GM23248 (cell line): Measurements from ENCODE around the gene NOX4. TPM values are rescaled to one million over a fixed set of nuclear protein-coding genes. Genes with fewer than 3 reads are reported as not detected.
"Not testable (repeated sequence)": the region's sequence is repeated elsewhere in the genome, so short reads cannot be mapped to it uniquely, and the experiment has no call there.

Experiments used
- DNase-seq: peaks from one replicate; pipeline ENCODE4 v3.0.0-alpha.2; 2015
- H2AFZ ChIP-seq: fragments of 200-600 bp; sonication (generic); 2 replicates; pipeline ENCODE4 v1.6.1; 2016; ENCODE audit warnings: antibody characterized with exemption
- H3F3A ChIP-seq: fragments of 200-600 bp; sonication (generic); 2 replicates; pipeline ENCODE4 v1.6.1; 2016; ENCODE audit warnings: mild to moderate bottlenecking, antibody characterized with exemption, mixed run types; ENCODE audit not compliant: insufficient read depth
- H3K27ac ChIP-seq: fragments of 200-600 bp; sonication (generic); 2 replicates; pipeline ENCODE4 v1.5.1; 2016; ENCODE audit warnings: mild to moderate bottlenecking
- H3K27me3 ChIP-seq: fragments of 200-600 bp; sonication (generic); replicated peaks from 2 replicates; pipeline ENCODE4 v1.6.1; 2016; ENCODE audit warnings: mild to moderate bottlenecking; ENCODE audit not compliant: insufficient read depth
- H3K36me3 ChIP-seq: fragments of 200-600 bp; sonication (generic); 2 replicates; pipeline ENCODE4 v1.6.1; 2016; ENCODE audit warnings: low read depth, mild to moderate bottlenecking
- H3K4me1 ChIP-seq: fragments of 200-600 bp; sonication (generic); 2 replicates; pipeline ENCODE4 v1.6.1; 2016; ENCODE audit warnings: mild to moderate bottlenecking; ENCODE audit not compliant: insufficient read depth
- H3K4me2 ChIP-seq: fragments of 200-600 bp; sonication (generic); one replicate; pipeline ENCODE4 v1.6.1; 2016; ENCODE audit warnings: mild to moderate bottlenecking; ENCODE audit not compliant: unreplicated experiment
- H3K4me3 ChIP-seq: fragments of 200-600 bp; sonication (generic); 2 replicates; pipeline ENCODE4 v1.5.1; 2016; ENCODE audit warnings: mild to moderate bottlenecking
- H3K79me2 ChIP-seq: fragments of 200-600 bp; sonication (generic); 2 replicates; pipeline ENCODE4 v1.6.1; 2016; ENCODE audit warnings: mild to moderate bottlenecking; ENCODE audit not compliant: insufficient read depth
- H3K9ac ChIP-seq: fragments of 200-600 bp; sonication (generic); 2 replicates; pipeline ENCODE4 v1.6.1; 2016; ENCODE audit warnings: mild to moderate bottlenecking
- H3K9me2 ChIP-seq: fragments of 200-600 bp; sonication (generic); 2 replicates; pipeline ENCODE4 v1.6.1; 2016; ENCODE audit warnings: mixed run types, mild to moderate bottlenecking, moderate library complexity; ENCODE audit not compliant: insufficient read depth
- H3K9me3 ChIP-seq: fragments of 200-600 bp; sonication (generic); one replicate; pipeline ENCODE4 v1.6.1; 2017; ENCODE audit warnings: low read depth
- H4K20me1 ChIP-seq: fragments of 200-600 bp; sonication (generic); 2 replicates; pipeline ENCODE4 v1.6.0; 2016; ENCODE audit not compliant: insufficient read depth
- EZH2 ChIP-seq: fragments of 200-600 bp; sonication (generic); IDR thresholded peaks from 2 replicates; pipeline ENCODE4 v1.6.1; 2018; ENCODE audit warnings: antibody characterized with exemption, mild to moderate bottlenecking; ENCODE audit not compliant: insufficient read depth, poor library complexity, severe bottlenecking
- EZH2phosphoT487 ChIP-seq: fragments of 200-600 bp; sonication (generic); IDR thresholded peaks from 2 replicates; pipeline ENCODE4 v1.6.1; 2018; ENCODE audit warnings: antibody characterized with exemption, moderate library complexity, mild to moderate bottlenecking, low read depth; ENCODE audit not compliant: insufficient read depth
- WGBS, 2 experiments: methylation state at CpG; one replicate each; pipeline ENCODE4 v1.1.6; 2015 to 2017; ENCODE audit warnings: low lambda C conversion rate in 2 of 2, low coverage in 1 of 2; ENCODE audit errors: missing lambda C conversion rate in 2 of 2; 5-methylcytosine and 5-hydroxymethylcytosine counted together
- in situ Hi-C: fragments of 300-500 bp; cut with MboI; formaldehyde crosslinking; loops from 2 replicates; pipeline ENCODE4 v1.15.0; 2020
- polyA plus RNA-seq: library from polyadenylated mRNA; unstranded; fragments of >200 nt; fragmentation: Nextera tagmentation; extraction: Ambion mirVana; gene quantifications from 2 replicates; pipeline ENCODE4 v1.2.1, GENCODE V29; 2016
- total RNA-seq: library from RNA; depleted of rRNA; stranded (reverse); fragments of >200 nt; shearing (Covaris generic); gene quantifications from 2 replicates; pipeline ENCODE4 v1.2.3, GENCODE V29; 2014

NOX4 gene
- total and polyA plus RNA-seq, 2 experiments from 2014 or later = 0.54 to 1.4 TPM

GRCh38 chr11:89337100-89337650 is 154.0 kb downstream of the NOX4 start:
- in situ Hi-C loops = loop anchor here (25.0 kb wide), 1 partner anchor 275 kb away; no protein-coding TSS in a partner anchor
- not testable (repeated sequence) for H3K4me3 ChIP-seq, H2AFZ ChIP-seq, H3K79me2 ChIP-seq, DNase-seq, H4K20me1 ChIP-seq, H3K9ac ChIP-seq, H3K4me2 ChIP-seq, H3K36me3 ChIP-seq, H3K27me3 ChIP-seq, H3K27ac ChIP-seq, H3K9me3 ChIP-seq, H3K9me2 ChIP-seq
- H3F3A ChIP-seq = peaks cover 12% of the 10 kb centered on the region
- H3K4me1 ChIP-seq = peaks cover 13% of the 10 kb centered on the region; the same call in 1 of the 2 replicates
- WGBS, 2 experiments = 97% methylated on average over 4 of the region's 4 CpGs

DNA sequence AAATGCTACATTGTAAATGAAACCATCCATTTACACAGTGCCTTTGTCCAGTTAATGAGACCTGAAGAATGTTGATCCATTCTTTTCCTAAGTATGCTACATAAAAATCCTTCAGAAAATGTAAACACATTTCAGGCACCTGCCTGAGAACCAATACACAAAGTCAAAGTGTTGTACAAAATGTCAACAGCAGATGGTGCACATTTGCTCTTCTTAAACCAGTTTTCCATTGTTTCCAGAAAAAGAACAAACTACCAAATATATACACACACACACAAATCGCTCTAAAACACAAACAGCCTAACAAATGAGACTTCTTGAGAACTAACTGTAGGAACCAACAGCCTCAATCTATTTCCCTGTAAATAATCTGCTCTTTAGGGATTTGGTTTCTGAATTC is 157.5 kb downstream of the NOX4 start:
- peak; percentile 39 for DNase-seq
- not testable (repeated sequence) for H3K9me3 ChIP-seq, H3K36me3 ChIP-seq, H3K27me3 ChIP-seq, H3K79me2 ChIP-seq, H3K4me3 ChIP-seq, H4K20me1 ChIP-seq, H3K9ac ChIP-seq, H3K9me2 ChIP-seq, H3K4me1 ChIP-seq, H3K27ac ChIP-seq, H3F3A ChIP-seq, H3K4me2 ChIP-seq
- 21 to 32% methylated on average over 1 of the region's 1 CpG for WGBS, 2 experiments
- in situ Hi-C loops = loop anchor here (25.0 kb wide), 1 partner anchor 279 kb away; no protein-coding TSS in a partner anchor
- peak overlapping the region; percentile 79 for H2AFZ ChIP-seq

GRCh38 chr11:89331940-89332339 is 159.2 kb downstream of the NOX4 start:
- not testable (repeated sequence) for H3K27ac ChIP-seq, H3K4me2 ChIP-seq, H3K79me2 ChIP-seq, H3K36me3 ChIP-seq, H3F3A ChIP-seq, H3K4me1 ChIP-seq, H4K20me1 ChIP-seq, H3K4me3 ChIP-seq, H3K9me3 ChIP-seq, H3K9ac ChIP-seq, DNase-seq, H3K9me2 ChIP-seq, H3K27me3 ChIP-seq
- WGBS, 2 experiments = 70 to 74% methylated on average over 4 of the region's 4 CpGs
- in situ Hi-C loops = loop anchor here (25.0 kb wide), 1 partner anchor 280 kb away; no protein-coding TSS in a partner anchor
- peak overlapping the region; percentile 24; the same call in 1 of the 2 replicates for H2AFZ ChIP-seq

- in situ Hi-C loops = loop anchor here (25.0 kb wide), 1 partner anchor 284 kb away; no protein-coding TSS in a partner anchor
- Histone ChIP-seq H3K4me3 (no peak overlapping the region), H3K4me2 (no peak overlapping the region), H3K9ac (no peak overlapping the region), H3K27ac (no peak overlapping the region), H3K4me1 (no peaks in the 10 kb centered on the region), H4K20me1 (no peaks in the 10 kb centered on the region), H3K9me2 (no peaks in the 10 kb centered on the region), H3F3A (no peaks in the 10 kb centered on the region), H3K36me3 (no peaks in the 10 kb centered on the region), H3K9me3 (no peaks in the 10 kb centered on the region), H3K79me2 (no peaks in the 10 kb centered on the region), H2AFZ (no peak overlapping the region), H3K27me3 (no peaks in the 10 kb centered on the region)
- no peak for TF ChIP-seq EZH2
- no peak for TF ChIP-seq EZH2phosphoT487
- 80 to 89% methylated on average over 5 of the region's 5 CpGs for WGBS, 2 experiments
- no peak for DNase-seq
Observed at GRCh38 chr11:89327885-89328284, 163.3 kb downstream of the NOX4 start.

DNA sequence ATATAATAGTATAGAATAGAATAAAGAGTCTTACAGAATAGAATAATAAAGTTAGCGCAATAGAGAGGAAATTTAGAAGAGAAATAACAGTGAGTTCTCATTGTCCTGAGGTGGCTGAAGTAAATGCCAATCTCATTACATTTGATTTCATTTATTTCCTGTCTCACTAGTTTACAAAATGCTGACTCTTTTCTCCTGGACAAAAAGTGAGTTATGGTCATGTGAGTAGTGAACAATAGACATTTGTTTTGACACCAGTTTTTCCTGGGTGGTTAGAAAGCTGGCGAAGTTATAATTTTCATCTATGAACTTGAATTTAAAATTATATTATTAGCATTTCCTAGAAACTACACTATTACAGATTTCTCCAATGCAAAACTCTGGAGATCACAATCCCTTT is 169.8 kb downstream of the NOX4 start:
- no peaks in the 10 kb centered on the region for H3K9me2 ChIP-seq
- no peak overlapping the region for H3K4me2 ChIP-seq
- in situ Hi-C loops = no loop called here
- no peaks in the 10 kb centered on the region for H3K36me3 ChIP-seq
- no peak for DNase-seq
- TF ChIP-seq EZH2phosphoT487 = no peak
- no peak for TF ChIP-seq EZH2
- 88 to 95% methylated on average over 2 of the region's 2 CpGs for WGBS, 2 experiments
- no peak overlapping the region for H3K27ac ChIP-seq
- H3F3A ChIP-seq = no peaks in the 10 kb centered on the region
- H3K27me3 ChIP-seq = no peaks in the 10 kb centered on the region
- H3K4me1 ChIP-seq = no peaks in the 10 kb centered on the region
- no peaks in the 10 kb centered on the region for H3K9me3 ChIP-seq
- no peak overlapping the region for H2AFZ ChIP-seq
- H3K9ac ChIP-seq = no peak overlapping the region
- no peak overlapping the region for H3K4me3 ChIP-seq
- H4K20me1 ChIP-seq = no peaks in the 10 kb centered on the region
- H3K79me2 ChIP-seq = no peaks in the 10 kb centered on the region

- H3K27me3 ChIP-seq, H2AFZ ChIP-seq, H3F3A ChIP-seq, H3K36me3 ChIP-seq, H4K20me1 ChIP-seq, H3K9me3 ChIP-seq, in situ Hi-C loops, H3K4me1 ChIP-seq, H3K4me3 ChIP-seq, H3K4me2 ChIP-seq, H3K79me2 ChIP-seq, H3K9me2 ChIP-seq, H3K9ac ChIP-seq, H3K27ac ChIP-seq, DNase-seq: not testable (repeated sequence)
- WGBS, 2 experiments = 68 to 71% methylated on average over 3 of the region's 3 CpGs
Observed at GRCh38 chr11:89310607-89311006, 180.6 kb downstream of the NOX4 start.

DNA sequence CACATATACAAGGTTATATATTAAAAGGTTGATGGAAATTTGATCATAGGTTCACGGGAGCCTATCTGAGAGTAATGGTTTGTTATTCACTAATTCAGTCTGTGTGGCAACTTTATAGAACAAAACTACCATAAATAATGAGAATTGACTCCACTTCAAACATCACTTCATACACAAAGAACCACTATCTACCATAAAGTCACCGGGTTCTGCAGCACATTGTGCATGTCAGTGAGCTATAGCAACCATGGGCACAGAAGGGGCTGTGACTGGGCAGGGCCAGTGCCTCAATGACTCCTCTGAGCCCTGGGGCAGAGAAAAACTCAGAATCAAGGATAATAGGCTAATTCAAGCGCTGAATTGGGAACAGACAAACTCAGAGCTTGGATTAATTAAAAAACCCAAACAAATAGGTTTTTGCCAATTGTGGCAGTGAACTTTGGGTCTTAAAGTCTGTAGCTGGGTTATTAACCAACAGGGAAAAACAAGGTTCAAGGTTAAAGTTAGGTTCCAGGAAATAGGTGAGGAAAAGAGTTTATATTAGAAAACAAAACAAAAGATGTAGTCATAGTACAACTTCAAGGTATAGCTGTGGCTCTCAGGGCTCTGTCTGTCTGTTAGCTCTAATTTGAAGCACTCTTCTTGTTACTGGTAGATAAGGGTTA is 181.7 kb downstream of the NOX4 start:
- H3K27ac ChIP-seq, H3K9me2 ChIP-seq, H4K20me1 ChIP-seq, H3K9ac ChIP-seq, H2AFZ ChIP-seq, H3K79me2 ChIP-seq, H3K4me2 ChIP-seq, DNase-seq, H3F3A ChIP-seq, H3K4me1 ChIP-seq, H3K4me3 ChIP-seq, in situ Hi-C loops, H3K27me3 ChIP-seq, H3K9me3 ChIP-seq, H3K36me3 ChIP-seq: not testable (repeated sequence)
- 34 to 37% methylated on average over 3 of the region's 3 CpGs for WGBS, 2 experiments
